Aorta (tissue), 5 donors: ENCODE results near the gene ITGB2. TPM values are rescaled to one million over a fixed set of nuclear protein-coding genes. Genes with fewer than 3 reads are reported as not detected.

Experiments used
- ATAC-seq: fragments of 200-7000 bp; cut with Tn5 transposase; one replicate; pipeline ENCODE4 v1.9.1; 2022; ENCODE audit warnings: moderate library complexity; ENCODE audit not compliant: low FRiP score
- DNase-seq, 2 donors: peaks; one replicate each; pipeline ENCODE4 v3.0.0-alpha.2; 2020
- H3K27ac ChIP-seq, 2 donors: one replicate each; pipeline ENCODE4 v1.5.1; 2013; ENCODE audit warnings: low read length in 2 of 2, mild to moderate bottlenecking in 2 of 2, moderate library complexity in 2 of 2, control low read depth in 1 of 2, inconsistent platforms in 1 of 2, low read depth in 1 of 2
- H3K27me3 ChIP-seq, 2 donors: one replicate each; pipeline ENCODE4 v1.6.1; 2013; ENCODE audit warnings: control low read depth in 1 of 2, low read length in 1 of 2, mild to moderate bottlenecking in 1 of 2, moderate library complexity in 1 of 2; ENCODE audit not compliant: insufficient read depth in 2 of 2, control insufficient read depth in 1 of 2
- H3K36me3 ChIP-seq, 2 donors: one replicate each; pipeline ENCODE4 v1.6.1; 2013; ENCODE audit warnings: control low read depth in 1 of 2, low read length in 1 of 2, mild to moderate bottlenecking in 1 of 2; ENCODE audit not compliant: insufficient read depth in 2 of 2, control insufficient read depth in 1 of 2
- H3K4me1 ChIP-seq, 2 donors: one replicate each; pipeline ENCODE4 v1.6.1; 2013; ENCODE audit warnings: low read length in 2 of 2, control low read depth in 1 of 2, mild to moderate bottlenecking in 1 of 2, moderate library complexity in 1 of 2; ENCODE audit not compliant: insufficient read depth in 2 of 2, control insufficient read depth in 1 of 2
- H3K4me3 ChIP-seq, 2 donors: one replicate each; pipeline ENCODE4 v1.5.1; 2013; ENCODE audit warnings: low read length in 2 of 2, control low read depth in 1 of 2, mild to moderate bottlenecking in 1 of 2
- H3K9me3 ChIP-seq: one replicate; pipeline ENCODE4 v1.6.1; 2013; ENCODE audit warnings: mild to moderate bottlenecking, low read length; ENCODE audit not compliant: control insufficient read depth
- WGBS, 2 donors: extraction: QIAGEN DNeasy Blood & Tissue Kit; methylation state at CpG; one replicate each; pipeline ENCODE4 v1.1.7; 2013; 5-methylcytosine and 5-hydroxymethylcytosine counted together
- intact Hi-C, 2 donors: fragments of 100-400 bp; cut with DNase I; formaldehyde crosslinking; loops; one replicate each; pipeline versions ENCODE4 v1.14.2 to v1.15.0; 2022
- polyA plus RNA-seq, 2 donors: library from polyadenylated mRNA; stranded (reverse); fragments of 200-250 nt; gene quantifications; one replicate each; pipeline ENCODE4 v1.2.3, GENCODE V29; 2013
- total RNA-seq, 2 donors: library from RNA; stranded (reverse); fragmentation: NEBNext Ultra II Directional; extraction: Animal tissue kit (Norgen Biotek cat#: 25700); gene quantifications; one replicate each; pipeline ENCODE4 v1.2.1, GENCODE V29; 2021
- donor health status: healthy with polysubstance abuse.
- donor health status: Bipolar disorder and iron deficiency.
- donor health status: DM: no; HTN: no; CAD: no.
- donor health status: DM: no; HTN: no; CAD: no.
- donor health status: DM: yes; HTN: yes; CAD: no.

ITGB2 gene
- total and polyA plus RNA-seq, 4 donors = 6.7 to 110 (median 57.0) TPM

DNA sequence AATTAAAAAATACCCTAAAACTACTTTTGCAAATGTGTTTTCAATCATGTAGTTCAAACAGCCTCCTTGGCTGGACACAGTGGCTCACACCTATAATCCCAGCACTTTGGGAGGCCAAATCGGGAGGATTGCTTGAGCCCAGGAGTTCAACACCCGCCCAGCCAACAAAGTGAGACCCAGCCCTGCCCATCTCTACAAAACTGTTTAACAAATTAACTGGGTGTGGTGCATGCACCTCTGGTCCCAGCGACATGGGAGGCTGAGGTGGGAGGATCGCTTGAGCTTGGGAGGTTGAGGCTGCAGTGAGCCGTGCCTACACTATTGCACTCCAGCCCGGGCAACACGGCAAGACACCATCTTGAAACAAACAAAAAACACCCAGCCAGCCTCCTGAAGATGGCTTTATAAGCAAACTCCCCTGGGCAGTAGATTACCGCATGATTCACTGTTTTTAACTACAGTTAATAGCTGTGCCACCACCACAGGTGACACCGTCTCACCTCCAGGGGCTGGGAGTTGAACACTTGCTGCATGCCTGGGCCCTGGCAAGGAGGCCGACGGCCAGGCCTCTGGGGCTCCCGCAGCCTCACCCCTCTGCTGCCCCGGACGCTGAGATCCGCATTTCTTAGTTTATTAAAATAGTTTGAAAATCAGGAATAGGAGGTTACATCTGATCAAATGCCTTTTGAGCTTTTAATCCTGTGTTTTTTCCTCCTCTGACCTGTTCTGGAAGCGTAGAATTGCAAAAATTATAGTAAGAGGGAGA lies 63.4 kb downstream of the ITGB2 start:
- Histone ChIP-seq H3K4me1 (no peaks in the 10 kb centered on the region), H3K27me3 (no peaks in the 10 kb centered on the region), H3K27ac (no peak overlapping the region), H3K4me3 (no peak overlapping the region), H3K36me3 (peaks cover 12 to 13% of the 10 kb centered on the region in 2 donors), H3K9me3 (no peaks in the 10 kb centered on the region)
- intact Hi-C loops = no loop called here
- peak in 1 of 2 donors; percentile 32 for DNase-seq
- ATAC-seq = no peak
- 86 to 88% methylated on average over 16 of the region's 16 CpGs for WGBS, 2 donors

DNA sequence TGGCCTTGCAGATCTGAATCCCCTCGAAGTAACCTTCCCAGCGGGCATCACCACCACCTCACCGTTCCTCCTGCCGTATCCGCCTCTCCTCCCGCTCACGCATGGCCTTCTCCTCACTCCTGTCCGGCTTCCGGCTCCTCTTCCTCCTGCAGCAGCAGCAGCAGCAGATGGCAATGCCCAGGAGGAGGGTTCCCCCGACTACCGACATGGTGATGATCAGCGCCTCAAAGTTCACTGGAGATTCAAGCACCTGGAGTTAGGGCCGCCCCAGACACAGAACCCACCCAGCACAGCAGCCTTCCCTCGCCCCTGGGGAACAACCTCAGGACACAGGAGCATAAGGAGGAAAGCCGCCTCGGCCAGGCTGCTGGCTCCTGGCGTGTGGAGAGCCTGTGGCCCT lies 64.6 kb downstream of the ITGB2 start:
- DNase-seq = peak; percentile 38 to 59
- WGBS, 2 donors = 89 to 90% methylated on average over 17 of the region's 17 CpGs

GRCh38 chr21:44855572-44855971 lies 65.1 kb downstream of the ITGB2 start:
- ATAC-seq (no peak), DNase-seq (peak; percentile 21 to 61)
- intact Hi-C loops = no loop called here
- Histone ChIP-seq H3K4me3 (no peak overlapping the region), H3K36me3 (peaks cover 13 to 15% of the 10 kb centered on the region in 2 donors), H3K4me1 (no peaks in the 10 kb centered on the region), H3K9me3 (no peaks in the 10 kb centered on the region), H3K27me3 (no peaks in the 10 kb centered on the region), H3K27ac (no peak overlapping the region)
- WGBS, 2 donors = 91 to 92% methylated on average over 14 of the region's 14 CpGs

More for the DNA sequence above, 64.6 kb downstream of the ITGB2 start:
- intact Hi-C loops = no loop called here
- Histone ChIP-seq H3K4me3 (no peak overlapping the region), H3K27ac (no peak overlapping the region), H3K27me3 (no peaks in the 10 kb centered on the region), H3K36me3 (peaks cover 12 to 15% of the 10 kb centered on the region in 2 donors), H3K9me3 (no peaks in the 10 kb centered on the region), H3K4me1 (no peaks in the 10 kb centered on the region)
- ATAC-seq = no peak

- Histone ChIP-seq H3K36me3 (peaks cover 18 to 22% of the 10 kb centered on the region in 2 donors), H3K27ac (no peak overlapping the region), H3K27me3 (no peaks in the 10 kb centered on the region), H3K4me1 (no peaks in the 10 kb centered on the region), H3K9me3 (no peaks in the 10 kb centered on the region), H3K4me3 (no peak overlapping the region)
- ATAC-seq (no peak), DNase-seq (peak; percentile 35 to 59)
- 83 to 85% methylated on average over 31 of the region's 31 CpGs for WGBS, 2 donors
- intact Hi-C loops = no loop called here
Measured at GRCh38 chr21:44854664-44855446, 65.8 kb downstream of the ITGB2 start.

- H3K27me3 ChIP-seq = no peaks in the 10 kb centered on the region
- no peak overlapping the region for H3K4me3 ChIP-seq
- H3K36me3 ChIP-seq = peaks cover 18 to 22% of the 10 kb centered on the region in 2 donors
- H3K4me1 ChIP-seq = no peaks in the 10 kb centered on the region
- DNase-seq (no peak), ATAC-seq (no peak)
- H3K27ac ChIP-seq = no peak overlapping the region
- 89 to 91% methylated on average over 14 of the region's 14 CpGs for WGBS, 2 donors
- no peaks in the 10 kb centered on the region for H3K9me3 ChIP-seq
- intact Hi-C loops = no loop called here
Measured at GRCh38 chr21:44854391-44854663, 66.4 kb downstream of the ITGB2 start.

DNA sequence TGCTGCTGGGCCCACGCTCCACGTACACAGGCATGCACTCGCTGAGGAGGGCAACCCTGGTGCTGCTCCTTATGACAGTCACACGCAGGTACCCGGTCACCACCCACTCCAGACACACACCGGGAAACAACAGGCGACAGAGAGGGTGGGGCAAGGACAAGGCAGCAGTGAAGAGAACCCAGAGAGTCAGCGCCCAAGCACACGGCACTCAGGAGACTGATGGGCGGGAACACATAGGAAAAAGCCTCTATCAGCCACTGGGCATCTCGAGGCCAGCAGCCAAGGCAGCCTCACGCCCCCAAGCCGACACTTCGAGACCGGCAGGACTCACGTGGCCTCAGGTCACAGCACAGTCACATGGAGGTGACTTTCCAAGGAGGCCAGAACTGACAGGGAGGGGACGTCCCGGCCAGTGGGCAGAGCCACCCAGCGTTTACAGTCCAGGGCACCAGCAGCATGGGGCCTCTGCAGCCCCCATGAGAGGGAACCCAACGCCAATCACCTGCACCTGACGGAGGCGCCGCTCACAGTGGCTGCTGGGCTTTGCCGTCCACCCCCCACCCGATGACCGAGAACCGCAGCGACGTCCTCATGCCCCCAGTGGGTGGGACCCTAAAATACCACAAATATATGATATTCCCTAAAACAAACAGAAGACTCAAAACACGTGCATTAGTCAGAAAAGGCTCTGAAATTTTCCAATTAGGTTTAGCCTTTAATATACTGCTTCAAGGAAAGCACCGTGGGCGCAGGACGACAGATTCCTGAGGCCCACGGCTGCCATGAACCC lies 66.9 kb downstream of the ITGB2 start:
- ATAC-seq (peak; percentile 33), DNase-seq (peak in 1 of 2 donors; percentile 42)
- Histone ChIP-seq H3K27me3 (no peaks in the 10 kb centered on the region), H3K9me3 (no peaks in the 10 kb centered on the region), H3K27ac (no peak overlapping the region), H3K36me3 (peaks cover 13 to 20% of the 10 kb centered on the region in 2 donors), H3K4me3 (no peak overlapping the region), H3K4me1 (no peaks in the 10 kb centered on the region)
- 86 to 87% methylated on average over 34 of the region's 34 CpGs for WGBS, 2 donors
- intact Hi-C loops = no loop called here

DNA sequence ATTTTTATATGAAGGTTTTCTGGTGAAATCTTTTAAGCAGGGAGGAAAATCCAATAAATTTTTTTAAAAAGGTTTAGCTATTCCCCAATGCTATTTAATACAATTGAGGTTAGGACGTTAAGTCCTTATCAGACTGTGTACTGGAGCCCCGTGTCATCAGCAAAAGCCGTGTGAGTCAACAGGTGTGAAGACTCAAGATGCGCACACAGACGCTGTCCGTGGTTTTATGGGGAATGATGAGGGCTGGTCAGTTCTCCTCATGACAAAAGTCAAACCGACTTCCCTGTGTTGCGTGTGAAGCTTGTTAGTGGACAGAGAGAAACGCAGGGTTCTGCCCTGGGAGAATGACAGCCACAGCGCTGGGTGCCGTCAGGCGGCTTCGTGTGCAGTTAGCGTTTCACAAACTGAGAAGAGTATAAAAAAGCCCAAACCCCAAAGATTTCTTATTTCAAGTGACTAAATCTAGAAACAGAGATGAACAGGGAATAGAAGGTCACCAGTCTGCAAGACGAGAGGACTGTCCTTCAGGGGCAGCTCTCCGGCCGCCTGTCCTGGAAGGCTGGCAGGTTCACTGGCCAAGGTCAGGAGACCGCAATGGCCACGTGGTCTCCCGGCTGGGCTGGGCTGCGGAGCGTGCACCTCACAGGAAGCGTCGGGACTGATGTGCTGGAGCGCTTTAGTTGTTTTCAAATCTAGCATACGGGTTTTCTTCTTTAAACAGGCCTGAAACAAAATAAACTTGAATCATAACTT lies 69.6 kb downstream of the ITGB2 start:
- H3K4me1 ChIP-seq = no peaks in the 10 kb centered on the region
- H3K9me3 ChIP-seq = no peaks in the 10 kb centered on the region
- peaks cover 9 to 15% of the 10 kb centered on the region in 2 donors for H3K36me3 ChIP-seq
- no peak for ATAC-seq
- intact Hi-C loops = no loop called here
- no peak overlapping the region for H3K4me3 ChIP-seq
- H3K27ac ChIP-seq = no peak overlapping the region
- 87% methylated on average over 26 of the region's 26 CpGs for WGBS, 2 donors
- no peaks in the 10 kb centered on the region for H3K27me3 ChIP-seq
- peak; percentile 30 to 42 for DNase-seq

GRCh38 chr21:44850208-44850800 lies 70.4 kb downstream of the ITGB2 start:
- Histone ChIP-seq H3K27ac (no peak overlapping the region), H3K36me3 (peaks cover 9 to 13% of the 10 kb centered on the region in 2 donors), H3K4me1 (no peaks in the 10 kb centered on the region), H3K4me3 (no peak overlapping the region), H3K27me3 (no peaks in the 10 kb centered on the region), H3K9me3 (no peaks in the 10 kb centered on the region)
- peak; percentile 36 to 69 for DNase-seq
- intact Hi-C loops = no loop called here
- 86 to 88% methylated on average over 20 of the region's 20 CpGs for WGBS, 2 donors
- no peak for ATAC-seq
